Activated gamma-delta T cell (primary cell): ENCODE results near the gene TMEM51.
"Not testable (repeated sequence)": the region's sequence is repeated elsewhere in the genome, so short reads cannot be mapped to it uniquely, and the experiment has no call there.

Experiments
- DNase-seq: peaks from one replicate; lab custom pipeline; 2025; lab: John Stamatoyannopoulos, UW

Gene TMEM51

DNA sequence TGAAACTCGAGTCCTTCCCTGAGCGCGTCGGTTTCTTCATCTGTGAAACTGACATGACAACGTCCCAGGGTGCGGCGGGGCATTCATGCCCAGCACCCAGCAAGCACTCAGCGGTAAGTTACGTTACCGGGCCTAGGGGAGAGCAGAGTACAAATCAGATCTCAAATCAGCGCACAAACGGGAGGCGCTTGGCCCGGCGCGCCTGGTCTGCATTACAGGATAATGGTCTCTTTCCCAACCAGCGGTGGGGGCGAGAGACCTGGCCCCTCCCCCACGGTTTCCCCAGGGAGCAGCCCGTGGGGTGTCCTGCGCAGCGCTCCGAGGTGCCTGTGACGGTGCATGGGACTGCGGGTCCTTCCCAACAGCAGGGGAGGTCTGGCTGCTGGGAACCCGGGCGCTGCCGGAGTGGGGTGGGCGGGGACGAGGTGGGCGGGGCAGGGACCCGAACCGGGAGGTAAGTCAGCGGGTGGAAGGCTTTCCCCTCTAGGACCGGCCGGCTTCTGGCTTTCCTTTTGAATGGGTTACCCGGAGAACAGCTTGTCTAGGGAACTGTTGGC, 1.0 kb downstream of the TMEM51 start:
- DNase-seq = no peak

- DNase-seq = no peak
Measured at GRCh38 chr1:15155191-15155590, 1.6 kb downstream of the TMEM51 start.

DNA sequence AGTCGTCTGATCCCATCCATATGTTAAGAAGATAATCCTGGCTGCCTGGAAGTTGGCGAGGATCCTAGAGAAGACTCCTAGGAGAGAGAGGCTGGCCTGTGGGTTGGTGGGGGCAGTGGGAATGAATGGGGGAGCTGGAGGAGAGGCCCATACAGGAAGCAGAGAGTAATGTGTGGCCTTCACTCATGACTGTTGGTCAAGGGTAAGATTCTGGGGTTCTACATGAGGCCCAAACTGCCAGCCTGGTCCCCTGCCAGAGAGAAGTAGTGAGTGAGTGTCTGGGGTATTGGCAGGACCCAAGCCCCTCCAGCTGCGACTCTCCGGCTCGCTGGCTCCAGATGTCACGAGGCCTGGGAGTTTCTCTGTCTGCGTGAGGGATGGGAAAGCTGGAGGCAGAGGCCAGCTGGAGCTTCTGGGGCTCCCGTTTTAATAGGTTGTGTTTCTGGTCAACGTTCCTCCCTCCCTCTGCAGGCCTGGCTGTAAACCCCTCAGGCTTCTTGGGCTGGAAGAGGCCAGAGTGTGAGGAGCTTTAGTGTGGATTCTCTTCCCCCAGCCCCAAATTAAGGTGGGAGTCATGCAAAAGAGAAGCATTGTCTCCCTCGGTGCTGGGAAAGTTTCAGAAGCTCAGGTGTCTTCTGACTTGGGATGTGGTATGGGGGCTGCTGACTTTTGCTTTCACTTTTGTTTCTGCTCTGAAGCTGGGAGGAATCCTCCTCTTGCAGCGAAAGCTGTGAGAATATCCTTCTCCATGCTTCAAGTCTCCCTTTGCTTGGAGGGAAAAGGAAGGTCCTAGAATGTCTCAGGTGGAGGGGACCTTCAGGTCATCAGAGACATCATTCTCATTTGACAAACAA, 2.6 kb downstream of the TMEM51 start:
- no peak for DNase-seq

- DNase-seq = no peak
Measured at GRCh38 chr1:15156807-15157380, 3.3 kb downstream of the TMEM51 start.

DNA sequence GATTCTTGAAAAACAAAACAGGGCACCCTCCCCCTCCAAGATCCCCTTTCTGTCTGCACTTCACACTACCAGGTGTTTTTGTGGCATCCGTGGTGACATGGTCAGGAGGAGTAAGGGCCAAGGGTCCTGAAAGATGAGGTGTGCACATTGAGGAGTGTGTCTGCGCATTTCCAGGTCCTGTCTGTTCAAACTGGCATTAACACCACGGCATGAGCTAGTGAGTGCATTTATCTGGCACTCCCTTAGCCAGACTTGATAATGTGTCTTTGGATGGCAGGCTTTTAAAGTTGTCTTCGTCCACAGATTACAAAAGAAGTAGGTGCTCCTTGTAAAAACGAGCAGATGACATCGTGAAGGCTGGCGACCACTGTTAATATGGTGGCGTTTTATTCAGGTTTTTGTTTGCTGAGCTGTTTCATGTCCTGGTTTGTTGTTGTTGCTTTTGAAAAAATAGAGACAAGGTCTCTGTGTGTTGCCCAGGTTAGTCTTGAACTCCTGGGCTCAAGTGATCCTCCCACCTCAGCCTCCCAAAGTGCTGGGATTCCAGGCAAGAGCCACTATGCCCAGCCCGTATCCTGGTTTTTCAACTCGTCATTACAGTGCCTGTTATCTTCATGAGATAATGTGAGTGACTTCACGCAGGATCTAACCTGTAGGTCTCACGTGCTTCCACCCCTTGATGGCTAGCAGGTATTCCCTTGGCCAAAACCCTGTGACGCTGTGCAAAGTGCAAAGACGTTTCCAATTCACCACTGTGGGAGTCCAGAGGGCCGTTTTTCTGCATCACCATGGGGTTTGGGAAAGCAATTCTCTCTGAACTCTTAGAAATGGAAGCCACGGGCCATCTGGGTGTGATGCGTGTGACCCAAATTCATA, 4.2 kb downstream of the TMEM51 start:
- DNase-seq = no peak

DNA sequence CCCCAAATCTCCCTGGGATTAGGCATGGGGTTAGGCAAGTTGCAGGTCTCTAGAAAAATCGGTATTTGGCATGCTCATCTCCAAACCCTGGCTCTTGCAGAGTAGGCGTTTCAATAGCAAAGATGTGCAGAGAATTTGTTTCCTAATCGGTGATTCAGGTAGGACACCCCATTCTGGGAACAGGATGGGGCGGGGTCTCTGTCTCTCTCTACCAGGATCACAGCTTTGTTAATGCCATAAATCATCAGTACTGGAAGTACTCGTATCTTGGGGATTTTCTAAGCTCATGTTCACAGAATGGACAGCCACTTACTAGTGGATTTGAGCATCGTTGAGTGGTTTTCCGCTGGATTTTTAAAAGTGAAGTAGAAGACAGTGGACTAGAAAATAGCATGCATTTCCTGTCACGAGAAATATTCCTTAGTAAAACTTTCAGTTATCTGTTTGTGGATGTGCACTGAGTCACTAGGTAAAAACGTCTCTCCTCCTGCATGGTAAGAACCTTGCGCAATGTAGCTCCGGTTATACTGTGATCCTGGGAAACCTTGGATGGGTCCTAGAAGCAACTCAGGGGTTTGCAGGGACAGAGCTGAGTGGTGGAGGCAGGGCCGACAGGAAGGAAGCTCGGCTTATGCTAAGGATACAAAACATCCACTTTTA, 5.1 kb downstream of the TMEM51 start:
- DNase-seq = no peak

DNA sequence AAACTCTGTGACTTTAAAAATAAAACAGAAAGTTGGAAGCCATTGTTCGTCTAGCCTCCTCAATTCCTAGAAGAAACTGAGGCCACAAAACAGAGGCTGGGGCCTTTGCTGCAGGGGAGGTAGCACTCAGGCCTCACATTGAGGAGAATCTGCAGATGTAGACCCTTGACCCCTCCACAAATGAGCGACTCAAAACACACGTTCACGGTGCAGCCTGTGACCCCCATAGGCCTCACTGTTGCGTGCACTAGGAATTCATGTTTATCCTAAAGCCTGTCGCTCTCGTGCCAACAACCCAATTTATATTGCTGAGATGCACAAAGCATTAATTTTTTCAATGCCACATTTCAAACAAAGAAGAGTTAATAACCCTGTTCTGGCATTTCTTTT, 5.6 kb downstream of the TMEM51 start:
- no peak for DNase-seq

- DNase-seq = no peak
Measured at GRCh38 chr1:15160626-15161025, 7.1 kb downstream of the TMEM51 start.

DNA sequence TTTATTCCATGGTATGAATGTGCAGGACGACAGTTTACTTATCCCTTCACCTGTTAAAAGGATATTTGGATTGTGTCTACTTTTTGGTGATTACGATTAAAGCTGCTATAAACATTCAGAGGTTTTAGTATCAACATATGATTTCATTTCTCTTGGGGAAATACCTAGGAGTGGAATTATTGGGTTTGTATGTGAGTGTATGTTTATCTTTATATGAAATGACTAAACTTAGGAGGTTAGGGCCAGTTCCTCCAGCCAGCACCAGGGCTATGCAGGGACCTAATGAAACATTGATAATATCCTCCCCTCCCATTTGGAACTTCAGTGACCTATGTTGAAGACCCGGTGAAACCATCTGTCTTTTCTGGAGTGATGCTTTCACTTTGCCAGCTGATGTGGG, 13.8 kb downstream of the TMEM51 start:
- DNase-seq = no peak

DNA sequence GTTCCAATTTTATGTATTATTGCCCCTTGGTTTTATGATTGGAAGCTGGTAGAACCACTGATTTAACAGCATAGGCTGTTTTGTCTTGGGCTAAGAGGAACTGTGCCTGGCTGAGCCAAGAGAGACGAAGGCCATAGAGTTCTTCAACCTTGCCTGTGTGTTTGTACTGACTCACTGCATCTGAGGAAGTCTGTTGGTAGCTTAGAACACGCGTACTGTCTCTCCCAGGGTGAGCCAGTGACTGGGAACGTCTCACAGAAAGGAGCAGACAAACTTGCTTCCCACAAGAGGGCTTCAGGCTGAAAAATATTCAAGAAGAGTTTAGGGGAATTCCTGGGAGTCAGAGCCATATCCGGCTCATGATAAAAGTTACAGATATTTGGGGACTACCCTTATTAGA, 14.9 kb downstream of the TMEM51 start:
- no peak for DNase-seq

- no peak for DNase-seq
Measured at GRCh38 chr1:15170071-15170470, 16.5 kb downstream of the TMEM51 start.

- no peak for DNase-seq
Measured at GRCh38 chr1:15171271-15171908, 17.8 kb downstream of the TMEM51 start.

DNA sequence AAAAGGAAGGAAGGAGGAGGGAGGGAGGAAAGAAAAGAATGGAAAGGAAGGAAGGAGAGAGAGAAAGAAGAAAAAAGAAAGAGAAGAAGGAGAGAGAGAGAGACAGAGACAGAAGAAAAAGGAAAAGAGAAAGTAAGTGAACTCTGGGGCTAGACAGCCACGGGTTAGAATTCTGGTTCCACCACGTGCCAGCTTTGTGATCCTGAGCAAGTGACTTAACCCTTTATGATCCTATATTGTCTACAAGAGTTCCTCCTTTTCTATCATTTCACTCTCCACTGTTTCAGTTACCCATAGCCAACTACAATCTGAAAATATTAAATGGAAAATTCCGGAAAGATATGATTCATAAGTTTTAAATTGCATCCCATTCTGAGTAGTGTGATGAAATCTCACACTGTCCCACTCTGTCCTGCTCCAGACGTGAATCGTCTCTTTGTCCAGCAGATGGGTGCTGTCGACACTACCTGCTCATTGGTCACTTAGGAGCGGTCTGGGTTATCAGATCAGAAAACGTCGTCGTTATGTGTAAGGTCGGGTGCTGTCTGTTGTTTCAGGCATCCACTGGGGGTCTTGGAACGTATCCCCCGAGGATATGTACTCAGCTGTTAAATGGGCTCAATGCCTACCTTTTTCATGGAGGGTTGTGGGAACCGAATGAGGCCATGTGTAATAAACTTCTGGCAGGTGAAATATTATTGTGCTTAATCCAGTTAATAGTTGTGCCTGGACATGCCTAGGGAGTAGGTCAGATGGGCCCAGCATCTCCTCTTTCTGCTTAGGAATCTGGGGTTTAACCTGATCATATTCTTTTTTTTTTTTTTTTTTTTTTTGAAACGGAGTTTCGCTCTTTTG, 19.1 kb downstream of the TMEM51 start:
- no peak for DNase-seq

DNA sequence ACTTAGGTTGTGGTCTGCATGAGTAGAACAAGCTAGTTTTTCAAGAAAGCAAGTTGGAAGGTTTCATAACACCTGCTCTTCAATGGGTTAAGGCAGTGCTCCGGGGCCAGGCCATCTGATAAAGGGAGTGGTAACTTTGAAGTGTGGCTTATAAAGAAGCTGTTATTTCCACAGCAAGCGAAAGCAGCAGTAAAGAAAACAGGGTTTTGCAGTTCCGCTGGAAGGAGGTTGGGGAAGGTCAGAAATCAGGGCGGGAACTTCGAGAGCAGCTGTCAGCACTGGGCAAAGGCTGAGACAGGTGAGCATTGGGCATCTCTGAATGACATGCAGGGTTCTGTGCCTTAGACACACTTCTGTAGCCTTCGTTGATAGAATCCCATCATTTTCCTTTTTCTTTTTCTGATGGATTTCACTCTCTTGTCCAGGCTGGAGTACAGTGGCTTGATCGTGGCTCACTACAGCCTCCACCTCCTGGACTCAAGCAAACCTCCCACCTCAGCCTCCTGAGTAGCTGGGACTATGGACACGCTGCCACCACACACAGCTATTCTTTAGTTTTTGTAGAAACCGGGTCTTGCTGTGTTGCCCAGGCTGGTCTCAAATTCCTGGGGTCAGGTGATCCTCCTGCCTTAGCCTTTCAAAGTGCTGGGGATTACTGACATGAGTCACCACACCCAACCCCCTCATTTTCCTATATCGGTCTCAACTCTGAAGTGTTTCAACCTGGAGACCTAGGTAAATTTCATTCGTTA, 20.5 kb downstream of the TMEM51 start:
- no peak for DNase-seq

DNA sequence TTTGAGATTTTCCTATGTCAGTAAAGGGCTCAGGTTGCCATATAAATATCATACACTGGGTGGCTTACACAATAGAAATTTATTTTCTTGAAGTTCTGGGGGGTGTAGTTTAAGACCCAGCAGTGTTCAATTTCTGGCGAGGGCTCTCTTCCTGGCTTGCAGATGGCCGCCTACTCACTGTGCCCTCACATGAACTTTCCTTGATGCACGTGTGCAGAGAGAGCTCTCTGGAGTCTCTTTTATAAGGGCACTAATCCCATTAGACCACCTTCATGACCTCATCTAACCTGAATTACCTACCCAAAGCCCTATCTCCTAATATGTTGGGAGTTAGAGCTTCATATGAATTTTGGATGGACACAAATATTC, 21.1 kb downstream of the TMEM51 start:
- DNase-seq = no peak

GRCh38 chr1:15175324-15176094, 22.0 kb downstream of the TMEM51 start:
- not testable (repeated sequence) for DNase-seq

DNA sequence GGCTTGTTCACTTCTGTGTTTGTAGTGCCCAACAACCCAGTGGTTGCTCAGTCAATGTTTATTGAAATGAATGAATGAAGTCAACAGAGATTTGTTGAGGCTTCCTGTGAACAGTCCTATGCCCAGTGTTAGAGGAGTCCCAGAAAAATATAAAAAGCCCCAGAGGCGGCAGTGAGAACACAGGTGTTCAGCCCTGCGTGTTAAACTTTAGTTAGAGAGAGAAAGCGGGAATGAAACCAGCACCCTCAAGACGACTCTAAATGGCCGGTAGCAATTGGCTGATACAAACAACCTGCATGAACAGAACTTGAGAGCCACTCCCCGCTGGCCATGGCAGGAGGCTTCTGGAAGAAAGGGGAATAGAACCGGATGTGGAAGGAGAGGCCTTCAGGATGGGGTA, 22.6 kb downstream of the TMEM51 start:
- no peak for DNase-seq

DNA sequence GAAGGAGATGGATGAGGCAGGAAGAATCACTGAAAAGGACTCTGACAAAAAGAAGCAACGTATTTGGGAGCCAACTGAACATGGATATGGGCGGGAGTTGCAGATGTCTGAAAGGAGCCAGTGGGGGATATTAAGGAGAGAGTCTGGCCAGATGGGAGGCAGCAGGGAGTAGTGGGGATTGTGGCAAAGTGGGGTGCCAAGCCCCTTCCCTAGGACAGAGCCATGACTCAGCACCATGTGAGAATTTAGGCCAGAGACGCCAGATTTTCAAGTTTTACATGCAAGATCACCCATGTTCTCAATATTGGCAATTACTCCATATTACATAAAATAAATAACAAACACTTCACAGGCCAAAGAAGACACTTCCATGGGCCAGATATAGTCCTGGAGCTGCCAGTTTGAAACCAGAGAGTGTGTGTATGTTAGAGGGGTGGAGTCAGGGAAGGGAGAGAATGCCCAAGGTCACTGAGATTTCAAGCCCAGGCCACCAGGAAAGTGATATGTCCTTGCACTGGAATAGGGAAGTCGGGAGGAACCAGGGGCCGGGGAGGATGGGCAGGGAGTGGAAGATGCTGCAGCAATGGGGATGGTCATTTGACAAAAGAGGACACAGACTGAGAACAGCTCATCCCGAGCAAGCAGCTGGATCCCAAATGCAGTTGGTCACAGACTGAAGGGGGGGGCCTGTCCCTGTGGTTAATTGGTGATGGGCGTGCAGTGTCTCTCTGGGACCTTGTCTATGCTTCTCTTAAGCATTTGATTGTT, 23.5 kb downstream of the TMEM51 start:
- no peak for DNase-seq
